CD14-positive monocyte (primary cell): ENCODE data around the gene FAU. TPM values are rescaled to one million over a fixed set of nuclear protein-coding genes. Genes with fewer than 3 reads are reported as not detected.

ENCODE experiments used
- DNase-seq, 3 donors: peaks; one replicate each; pipeline ENCODE4 v3.0.0-alpha.2; 2011 to 2022
- H2AFZ ChIP-seq: 2 replicates; pipeline ENCODE4 v1.6.0; 2012; ENCODE audit warnings: mild to moderate bottlenecking, low read depth, low read length, inconsistent platforms; ENCODE audit not compliant: insufficient read depth, poor library complexity, severe bottlenecking
- H3K27ac ChIP-seq, 2 donors: 1 replicate in 1 of 2; 2 replicates in 1 of 2; pipeline ENCODE4 v1.5.1; 2012 to 2013; ENCODE audit warnings: low read length in 2 of 2, control low read depth in 1 of 2, inconsistent platforms in 1 of 2, low read depth in 1 of 2, mild to moderate bottlenecking in 1 of 2
- H3K27me3 ChIP-seq, 2 donors: one replicate each; pipeline versions ENCODE4 v1.6.0 to v1.6.1; 2011 to 2013; ENCODE audit warnings: low read length in 2 of 2; ENCODE audit not compliant: control insufficient read depth in 2 of 2, insufficient read depth in 2 of 2
- H3K36me3 ChIP-seq, 2 donors: replicated peaks in 1 of 2; 1 replicate in 1 of 2; 2 replicates in 1 of 2; pipeline versions ENCODE4 v1.5.1 to v1.6.1; 2012 to 2013; ENCODE audit warnings: low read length in 2 of 2, control low read depth in 1 of 2, inconsistent platforms in 1 of 2, mild to moderate bottlenecking in 1 of 2; ENCODE audit not compliant: insufficient read depth in 2 of 2, control insufficient read depth in 1 of 2
- H3K4me1 ChIP-seq, 2 donors: 1 replicate in 1 of 2; 2 replicates in 1 of 2; pipeline versions ENCODE4 v1.5.1 to v1.6.1; 2012 to 2013; ENCODE audit warnings: low read length in 2 of 2, control low read depth in 1 of 2, inconsistent platforms in 1 of 2, mild to moderate bottlenecking in 1 of 2, moderate library complexity in 1 of 2; ENCODE audit not compliant: insufficient read depth in 2 of 2, control insufficient read depth in 1 of 2
- H3K4me2 ChIP-seq: replicated peaks from 2 replicates; pipeline ENCODE3; 2012; ENCODE audit warnings: low read length, moderate library complexity, mild to moderate bottlenecking; ENCODE audit not compliant: poor library complexity, severe bottlenecking; ENCODE audit errors: extremely low read depth
- H3K4me3 ChIP-seq, 3 experiments: fragments of 200-600 bp in 1 of 3; sonication (generic) in 1 of 3; replicated peaks in 1 of 3; 1 replicate in 2 of 3; 2 replicates in 1 of 3; pipeline ENCODE4 v1.5.1; 2011 to 2013; ENCODE audit warnings: low read length in 3 of 3, mild to moderate bottlenecking in 3 of 3, control low read depth in 2 of 3, low read depth in 2 of 3, inconsistent platforms in 1 of 3, moderate library complexity in 1 of 3
- H3K79me2 ChIP-seq: 2 replicates; pipeline ENCODE4 v1.6.0; 2012; ENCODE audit warnings: mild to moderate bottlenecking, control low read depth, inconsistent platforms, low read length, moderate library complexity; ENCODE audit not compliant: insufficient read depth
- H3K9ac ChIP-seq: 2 replicates; pipeline ENCODE4 v1.6.0; 2017; ENCODE audit warnings: low read length, mild to moderate bottlenecking; ENCODE audit not compliant: insufficient read depth, poor library complexity, severe bottlenecking
- H3K9me3 ChIP-seq, 2 donors: replicated peaks in 1 of 2; 1 replicate in 1 of 2; 2 replicates in 1 of 2; pipeline versions ENCODE4 v1.5.1 to v1.6.1; 2012 to 2013; ENCODE audit warnings: low read length in 2 of 2, control low read depth in 1 of 2; ENCODE audit not compliant: control insufficient read depth in 1 of 2, insufficient read depth in 1 of 2
- H4K20me1 ChIP-seq: 2 replicates; pipeline ENCODE4 v1.6.0; 2012; ENCODE audit warnings: mild to moderate bottlenecking, low read length, control low read depth, moderate library complexity; ENCODE audit not compliant: insufficient read depth
- H3K27ac Mint-ChIP-seq, 7 donors: one replicate each; pipeline ENCODE4 v1.8.0; 2020; ENCODE audit warnings: mild to moderate bottlenecking in 7 of 7, mixed read lengths in 7 of 7, moderate library complexity in 6 of 7, inconsistent platforms in 2 of 7
- H3K27me3 Mint-ChIP-seq, 3 donors: one replicate each; pipeline ENCODE4 v1.8.0; 2021 to 2022; ENCODE audit warnings: low read depth in 3 of 3, mild to moderate bottlenecking in 3 of 3, mixed read lengths in 3 of 3, moderate library complexity in 3 of 3, inconsistent platforms in 1 of 3
- H3K36me3 Mint-ChIP-seq, 2 donors: one replicate each; pipeline ENCODE4 v1.8.0; 2020; ENCODE audit warnings: mixed read lengths in 2 of 2, inconsistent platforms in 1 of 2, mild to moderate bottlenecking in 1 of 2
- H3K4me1 Mint-ChIP-seq: one replicate; pipeline ENCODE4 v1.8.0; 2020; ENCODE audit warnings: mild to moderate bottlenecking, mixed read lengths
- H3K4me3 Mint-ChIP-seq, 2 donors: one replicate each; pipeline ENCODE4 v1.8.0; 2020; ENCODE audit warnings: mild to moderate bottlenecking in 2 of 2, mixed read lengths in 2 of 2, moderate library complexity in 1 of 2
- H3K9me3 Mint-ChIP-seq, 7 donors: one replicate each; pipeline ENCODE4 v1.8.0; 2020 to 2022; ENCODE audit warnings: mixed read lengths in 7 of 7, mild to moderate bottlenecking in 6 of 7, moderate library complexity in 6 of 7, inconsistent platforms in 2 of 7
- WGBS: methylation state at CpG from one replicate; pipeline ENCODE4 v1.1.5; 2013; ENCODE audit warnings: missing lambda C conversion rate; ENCODE audit not compliant: insufficient coverage; 5-methylcytosine and 5-hydroxymethylcytosine counted together
- intact Hi-C, 2 donors: fragments of 100-400 bp; cut with micrococcal nuclease; formaldehyde crosslinking; loops; one replicate each; pipeline versions ENCODE4 v1.15.0 to v1.15.1; 2023
- polyA plus RNA-seq, 3 donors: library from polyadenylated mRNA; depleted of rRNA in 1 of 3; unstranded in 2 of 3; stranded (reverse) in 1 of 3; fragments of 300-500 nt in 2 of 3; fragments of >200 nt in 1 of 3; fragmentation: Illumina TruSeq in 2 of 3; gene quantifications; 1 replicate in 2 of 3; 2 replicates in 1 of 3; pipeline ENCODE4 v1.2.3, GENCODE V29; 2012 to 2021
- TF ChIP-seq, protein P1 (sequence below): fragments of 200-600 bp; IDR thresholded peaks from one replicate; pipeline ENCODE4 v1.8.0; 2022; ENCODE audit warnings: antibody characterized with exemption, mild to moderate bottlenecking

FAU gene
- polyA plus RNA-seq, 3 donors, result 668 to 818 (median 799) TPM

DNA sequence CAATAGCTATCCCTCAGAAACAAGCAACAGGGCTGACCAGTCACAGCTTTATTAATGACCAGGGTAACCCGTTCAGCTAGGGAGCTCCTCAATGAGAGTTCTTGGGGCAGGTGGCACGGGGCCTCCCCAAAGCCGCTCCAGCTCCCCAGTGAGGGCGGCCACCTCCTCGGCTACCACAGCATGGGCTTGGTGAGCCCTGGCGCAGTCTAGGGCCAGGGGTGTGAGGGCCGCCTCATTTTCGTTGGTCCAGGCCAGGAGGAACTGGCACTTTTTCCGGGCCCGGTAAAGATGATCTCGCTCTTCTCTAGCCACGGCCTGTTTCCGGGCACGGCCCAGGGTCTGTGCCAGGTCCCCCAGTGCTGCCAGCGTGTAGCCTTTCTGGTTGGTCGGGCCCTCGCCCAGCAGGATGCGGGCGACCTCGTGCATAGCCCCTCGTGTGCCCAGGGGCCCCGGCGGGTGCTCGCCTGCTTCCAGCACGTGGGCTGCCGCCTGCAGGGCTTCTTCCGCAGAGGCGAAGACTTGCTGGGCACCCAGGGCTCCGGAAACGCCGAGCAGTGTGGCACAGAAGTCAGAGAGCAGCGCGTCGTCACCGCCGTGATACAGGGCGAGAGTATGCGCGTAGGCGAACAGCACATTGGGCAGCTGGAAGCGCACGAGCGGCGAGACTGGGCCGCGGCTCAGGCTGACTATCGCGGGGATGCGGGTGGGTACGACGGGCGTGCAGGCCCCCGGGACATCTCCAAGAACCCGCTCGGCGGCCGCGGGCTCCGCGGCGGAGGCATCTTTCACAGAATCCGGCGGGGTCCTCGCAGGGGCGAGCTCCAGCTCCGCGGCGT lies 5.3 kb downstream of the FAU start:
- peaks cover 37% of the 10 kb centered on the region for H3K79me2 ChIP-seq
- H2AFZ ChIP-seq, result peak overlapping the region; percentile 87
- H3K9ac ChIP-seq, result peak overlapping the region; percentile 89
- WGBS, result 25% methylated on average over 68 of the region's 68 CpGs
- Mint-ChIP-seq H3K27ac (peak overlapping the region in 5 of 7 donors; percentile 22 to 84 (median 62)), H3K4me1 (peaks cover 45% of the 10 kb centered on the region), H3K9me3 (peaks cover 0 to 6% (median 0%) of the 10 kb centered on the region in 7 donors), H3K36me3 (peaks cover 44 to 48% of the 10 kb centered on the region in 2 donors), H3K4me3 (peak overlapping the region; percentile 82 to 90), H3K27me3 (peaks cover 13 to 22% (median 15%) of the 10 kb centered on the region in 3 donors)
- H3K27me3 ChIP-seq, result peaks cover 0 to 15% of the 10 kb centered on the region in 2 donors
- H3K27ac ChIP-seq, result peak overlapping the region in 1 of 2 donors; percentile 85
- H3K4me1 ChIP-seq, result peaks cover 35 to 53% of the 10 kb centered on the region in 2 donors
- H3K4me2 ChIP-seq, result peak overlapping the region; percentile 93
- H3K36me3 ChIP-seq, result peaks cover 29 to 33% of the 10 kb centered on the region in 2 donors
- no peak for DNase-seq
- TF ChIP-seq, protein P1, sequence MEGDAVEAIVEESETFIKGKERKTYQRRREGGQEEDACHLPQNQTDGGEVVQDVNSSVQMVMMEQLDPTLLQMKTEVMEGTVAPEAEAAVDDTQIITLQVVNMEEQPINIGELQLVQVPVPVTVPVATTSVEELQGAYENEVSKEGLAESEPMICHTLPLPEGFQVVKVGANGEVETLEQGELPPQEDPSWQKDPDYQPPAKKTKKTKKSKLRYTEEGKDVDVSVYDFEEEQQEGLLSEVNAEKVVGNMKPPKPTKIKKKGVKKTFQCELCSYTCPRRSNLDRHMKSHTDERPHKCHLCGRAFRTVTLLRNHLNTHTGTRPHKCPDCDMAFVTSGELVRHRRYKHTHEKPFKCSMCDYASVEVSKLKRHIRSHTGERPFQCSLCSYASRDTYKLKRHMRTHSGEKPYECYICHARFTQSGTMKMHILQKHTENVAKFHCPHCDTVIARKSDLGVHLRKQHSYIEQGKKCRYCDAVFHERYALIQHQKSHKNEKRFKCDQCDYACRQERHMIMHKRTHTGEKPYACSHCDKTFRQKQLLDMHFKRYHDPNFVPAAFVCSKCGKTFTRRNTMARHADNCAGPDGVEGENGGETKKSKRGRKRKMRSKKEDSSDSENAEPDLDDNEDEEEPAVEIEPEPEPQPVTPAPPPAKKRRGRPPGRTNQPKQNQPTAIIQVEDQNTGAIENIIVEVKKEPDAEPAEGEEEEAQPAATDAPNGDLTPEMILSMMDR, result no peak
- peak overlapping the region; percentile 60 to 93 (median 91) for H3K4me3 ChIP-seq
- intact Hi-C loops, result loop anchor here in 1 of 2 donors (2.0 kb wide), 1 partner anchor 18 kb away; the partner anchor contains the start of gene SYVN1
- peaks cover 25% of the 10 kb centered on the region for H4K20me1 ChIP-seq
- H3K9me3 ChIP-seq, result no peaks in the 10 kb centered on the region

DNA sequence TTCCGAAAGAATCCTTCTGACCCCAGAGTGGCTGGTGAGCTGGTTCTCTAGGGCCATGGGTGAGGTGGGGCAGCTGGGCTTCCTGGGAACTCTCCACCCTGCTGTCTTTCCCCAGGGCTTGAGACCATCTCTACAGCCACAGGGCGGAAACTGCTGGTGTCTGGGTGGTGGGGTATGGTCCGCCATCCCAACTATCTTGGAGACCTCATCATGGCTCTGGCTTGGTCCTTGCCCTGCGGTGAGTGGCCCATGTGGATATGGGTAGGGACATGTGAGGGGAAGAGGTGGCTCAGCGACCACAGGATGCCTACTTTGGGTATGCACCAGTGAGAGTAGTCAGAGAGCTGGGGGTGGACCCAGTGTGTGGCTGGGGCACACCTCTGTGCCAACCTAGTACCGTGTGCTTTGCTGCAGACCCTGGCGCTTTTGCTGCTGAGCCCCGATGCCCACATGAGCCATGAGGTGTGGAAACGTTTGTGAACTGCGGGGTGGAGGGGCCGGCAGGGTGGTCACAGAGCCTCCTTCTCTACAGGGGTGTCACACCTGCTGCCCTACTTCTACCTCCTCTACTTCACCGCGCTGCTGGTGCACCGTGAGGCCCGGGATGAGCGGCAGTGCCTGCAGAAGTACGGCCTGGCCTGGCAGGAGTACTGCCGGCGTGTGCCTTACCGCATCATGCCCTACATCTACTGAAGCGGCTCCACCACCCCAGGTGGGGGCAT lies 6.4 kb downstream of the FAU start:
- peaks cover 0 to 15% of the 10 kb centered on the region in 2 donors for H3K27me3 ChIP-seq
- H4K20me1 ChIP-seq, result peaks cover 35% of the 10 kb centered on the region
- intact Hi-C loops, result loop anchor here in 1 of 2 donors (2.0 kb wide), 1 partner anchor 19 kb away; the partner anchor contains the start of gene SYVN1
- H3K4me2 ChIP-seq, result no peak overlapping the region
- peaks cover 22 to 26% of the 10 kb centered on the region in 2 donors for H3K36me3 ChIP-seq
- H3K9me3 ChIP-seq, result no peaks in the 10 kb centered on the region
- no peak overlapping the region for H3K27ac ChIP-seq
- WGBS, result 92% methylated on average over 10 of the region's 21 CpGs
- Mint-ChIP-seq H3K4me3 (no peak overlapping the region), H3K9me3 (peaks cover 0 to 6% (median 0%) of the 10 kb centered on the region in 7 donors), H3K36me3 (peaks cover 34 to 38% of the 10 kb centered on the region in 2 donors), H3K27me3 (peaks cover 13 to 22% (median 15%) of the 10 kb centered on the region in 3 donors), H3K4me1 (peaks cover 48% of the 10 kb centered on the region), H3K27ac (peak overlapping the region in 2 of 7 donors; percentile 3 to 10)
- no peak overlapping the region for H3K4me3 ChIP-seq
- no peak overlapping the region for H2AFZ ChIP-seq
- H3K79me2 ChIP-seq, result peaks cover 26% of the 10 kb centered on the region
- TF ChIP-seq, protein P1, result no peak
- no peak for DNase-seq
- H3K4me1 ChIP-seq, result peaks cover 36 to 53% of the 10 kb centered on the region in 2 donors
- no peak overlapping the region for H3K9ac ChIP-seq
